GM23338 (cell line): ENCODE measurements around the gene GAREM1. TPM values are rescaled to one million over a fixed set of nuclear protein-coding genes. Genes with fewer than 3 reads are reported as not detected.

Experiments used
- ATAC-seq: fragments of 200-7000 bp; cut with Tn5 transposase; 3 replicates; pipeline ENCODE4 v1.9.1; 2020
- DNase-seq: peaks from one replicate; pipeline ENCODE4 v3.0.0-alpha.2; 2015; ENCODE audit warnings: low spot score
- H2AFZ ChIP-seq: fragments of 200-600 bp; sonication (generic); 2 replicates; pipeline ENCODE4 v1.8.0; 2016; ENCODE audit warnings: antibody characterized with exemption, mild to moderate bottlenecking, moderate library complexity
- H3F3A ChIP-seq: fragments of 200-600 bp; sonication (generic); replicated peaks from 2 replicates; pipeline ENCODE4 v1.8.0; 2017; ENCODE audit warnings: antibody characterized with exemption, mixed run types, low read depth
- H3K27ac ChIP-seq: fragments of 200-600 bp; sonication (generic); 2 replicates; pipeline ENCODE4 v1.6.1; 2016; ENCODE audit warnings: low read depth
- H3K27me3 ChIP-seq: fragments of 200-600 bp; sonication (generic); 2 replicates; pipeline ENCODE4 v1.8.0; 2016; ENCODE audit warnings: mild to moderate bottlenecking, mixed run types, moderate library complexity; ENCODE audit not compliant: insufficient read depth
- H3K36me3 ChIP-seq: fragments of 200-600 bp; sonication (generic); 2 replicates; pipeline ENCODE4 v1.8.0; 2016; ENCODE audit warnings: mild to moderate bottlenecking; ENCODE audit not compliant: insufficient read depth
- H3K4me1 ChIP-seq: fragments of 200-600 bp; sonication (generic); 2 replicates; pipeline ENCODE4 v1.8.0; 2016; ENCODE audit warnings: mild to moderate bottlenecking, moderate library complexity; ENCODE audit not compliant: insufficient read depth
- H3K4me2 ChIP-seq: fragments of 200-600 bp; sonication (generic); 2 replicates; pipeline ENCODE4 v1.7.1; 2017; ENCODE audit warnings: mixed run types
- H3K4me3 ChIP-seq: fragments of 200-600 bp; sonication (generic); 2 replicates; pipeline ENCODE4 v1.6.1; 2016; ENCODE audit warnings: mixed run types
- H3K79me2 ChIP-seq: fragments of 200-600 bp; sonication (generic); replicated peaks from 2 replicates; pipeline ENCODE4 v1.8.0; 2017; ENCODE audit warnings: mild to moderate bottlenecking; ENCODE audit not compliant: insufficient read depth
- H3K9me2 ChIP-seq: fragments of 200-600 bp; sonication (generic); 2 replicates; pipeline ENCODE4 v1.8.0; 2017; ENCODE audit not compliant: insufficient read depth
- H4K20me1 ChIP-seq: fragments of 200-600 bp; sonication (generic); replicated peaks from 2 replicates; pipeline ENCODE4 v1.8.0; 2017; ENCODE audit warnings: mild to moderate bottlenecking; ENCODE audit not compliant: insufficient read depth
- H3K27ac Mint-ChIP-seq: 2 replicates; pipeline ENCODE4 v1.8.0; 2020; ENCODE audit warnings: inconsistent platforms, mild to moderate bottlenecking, moderate library complexity, mixed read lengths
- H3K27me3 Mint-ChIP-seq: 3 replicates; pipeline ENCODE4 v1.8.0; 2022; ENCODE audit warnings: low read depth, mild to moderate bottlenecking, moderate library complexity, mixed read lengths, inconsistent platforms; ENCODE audit not compliant: insufficient read depth, poor library complexity
- H3K36me3 Mint-ChIP-seq: 3 replicates; pipeline ENCODE4 v1.8.0; 2021; ENCODE audit warnings: low read depth, mild to moderate bottlenecking, inconsistent platforms, moderate library complexity, mixed read lengths
- H3K4me1 Mint-ChIP-seq: 3 replicates; pipeline ENCODE4 v1.8.0; 2020; ENCODE audit warnings: mild to moderate bottlenecking, inconsistent platforms, mixed read lengths
- H3K4me3 Mint-ChIP-seq: 3 replicates; pipeline ENCODE4 v1.8.0; 2021; ENCODE audit warnings: moderate library complexity, mild to moderate bottlenecking, inconsistent platforms, mixed read lengths
- H3K9me3 Mint-ChIP-seq: 3 replicates; pipeline ENCODE4 v1.8.0; 2020; ENCODE audit warnings: moderate library complexity, mild to moderate bottlenecking, inconsistent platforms, mixed read lengths
- CREB1 ChIP-seq: fragments of 250-450 bp; sonication (Bioruptor Pico); IDR thresholded peaks from 2 replicates; pipeline ENCODE4 v1.5.0; 2020; ENCODE audit warnings: low read depth, mild to moderate bottlenecking, moderate library complexity
- EZH2 ChIP-seq: fragments of 200-600 bp; sonication (generic); IDR thresholded peaks from one replicate; pipeline ENCODE4 v1.8.0; 2017; ENCODE audit warnings: antibody characterized with exemption, mild to moderate bottlenecking, low read depth; ENCODE audit not compliant: unreplicated experiment
- EZH2phosphoT487 ChIP-seq: fragments of 200-600 bp; sonication (generic); IDR thresholded peaks from one replicate; pipeline ENCODE4 v1.8.1; 2018; ENCODE audit warnings: antibody characterized with exemption; ENCODE audit not compliant: unreplicated experiment
- JUNB ChIP-seq: IDR thresholded peaks from one replicate; pipeline ENCODE4 v1.6.1; 2016; ENCODE audit warnings: antibody characterized with exemption; ENCODE audit not compliant: unreplicated experiment
- POLR2AphosphoS5 ChIP-seq: IDR thresholded peaks from 2 replicates; pipeline ENCODE4 v1.6.1; 2016; ENCODE audit warnings: antibody characterized with exemption, low read depth
- STAT1 ChIP-seq: IDR thresholded peaks from one replicate; pipeline ENCODE4 v1.6.1; 2016; ENCODE audit warnings: antibody characterized with exemption; ENCODE audit not compliant: unreplicated experiment
- ZNF331 ChIP-seq: fragments of 250-450 bp; sonication (Bioruptor Pico); IDR thresholded peaks from 2 replicates; pipeline ENCODE4 v1.5.0; 2020; ENCODE audit warnings: low read depth, mild to moderate bottlenecking, moderate library complexity
- ZNF462 ChIP-seq: fragments of 250-450 bp; sonication (Bioruptor Pico); IDR thresholded peaks from 2 replicates; pipeline ENCODE4 v1.5.0; 2020; ENCODE audit warnings: mild to moderate bottlenecking, moderate library complexity
- polyA plus RNA-seq: library from polyadenylated mRNA; unstranded; fragments of >200 nt; fragmentation: Nextera tagmentation; extraction: Ambion mirVana; gene quantifications from 2 replicates; pipeline ENCODE4 v1.2.1, GENCODE V29; 2016
- total RNA-seq: library from RNA; depleted of rRNA; stranded (reverse); fragments of >200 nt; shearing (Covaris generic); gene quantifications from 2 replicates; pipeline ENCODE4 v1.2.3, GENCODE V29; 2014
- TF ChIP-seq, protein P1 (sequence below): IDR thresholded peaks from one replicate; pipeline ENCODE4 v1.6.1; 2018; ENCODE audit warnings: antibody characterized with exemption; ENCODE audit not compliant: unreplicated experiment
- TF ChIP-seq, protein P2 (sequence below): IDR thresholded peaks from 2 replicates; pipeline ENCODE4 v1.6.1; 2016; ENCODE audit warnings: antibody characterized with exemption

GAREM1 gene
- total and polyA plus RNA-seq, 2 experiments from 2014 or later = 2.7 to 6.0 TPM

DNA sequence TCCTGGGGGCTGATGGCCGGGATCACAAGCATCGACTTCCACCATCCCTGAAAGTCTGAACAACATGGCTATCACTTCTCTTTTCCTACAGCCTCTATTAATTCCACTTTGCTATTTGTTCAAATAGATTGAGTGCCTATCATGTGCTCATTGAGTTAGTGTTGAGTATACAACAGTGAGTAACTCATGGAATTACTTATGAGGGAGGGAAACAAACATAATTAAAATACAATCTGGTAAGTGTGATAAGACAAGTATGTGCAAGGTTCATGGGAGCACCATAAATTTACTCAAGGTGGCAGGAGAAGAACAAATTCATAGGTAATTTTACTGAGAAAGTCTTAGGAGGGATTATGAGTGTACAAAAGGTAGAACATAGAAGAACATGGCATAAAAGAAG is 194.4 kb downstream of the GAREM1 start:
- H3F3A ChIP-seq = no peaks in the 10 kb centered on the region
- no peaks in the 10 kb centered on the region for H3K27me3 ChIP-seq
- peaks cover 9% of the 10 kb centered on the region; the same call in 2 of the 3 replicates for H3K9me3 Mint-ChIP-seq
- no peak overlapping the region for H3K27ac ChIP-seq
- TF ChIP-seq, protein P1, sequence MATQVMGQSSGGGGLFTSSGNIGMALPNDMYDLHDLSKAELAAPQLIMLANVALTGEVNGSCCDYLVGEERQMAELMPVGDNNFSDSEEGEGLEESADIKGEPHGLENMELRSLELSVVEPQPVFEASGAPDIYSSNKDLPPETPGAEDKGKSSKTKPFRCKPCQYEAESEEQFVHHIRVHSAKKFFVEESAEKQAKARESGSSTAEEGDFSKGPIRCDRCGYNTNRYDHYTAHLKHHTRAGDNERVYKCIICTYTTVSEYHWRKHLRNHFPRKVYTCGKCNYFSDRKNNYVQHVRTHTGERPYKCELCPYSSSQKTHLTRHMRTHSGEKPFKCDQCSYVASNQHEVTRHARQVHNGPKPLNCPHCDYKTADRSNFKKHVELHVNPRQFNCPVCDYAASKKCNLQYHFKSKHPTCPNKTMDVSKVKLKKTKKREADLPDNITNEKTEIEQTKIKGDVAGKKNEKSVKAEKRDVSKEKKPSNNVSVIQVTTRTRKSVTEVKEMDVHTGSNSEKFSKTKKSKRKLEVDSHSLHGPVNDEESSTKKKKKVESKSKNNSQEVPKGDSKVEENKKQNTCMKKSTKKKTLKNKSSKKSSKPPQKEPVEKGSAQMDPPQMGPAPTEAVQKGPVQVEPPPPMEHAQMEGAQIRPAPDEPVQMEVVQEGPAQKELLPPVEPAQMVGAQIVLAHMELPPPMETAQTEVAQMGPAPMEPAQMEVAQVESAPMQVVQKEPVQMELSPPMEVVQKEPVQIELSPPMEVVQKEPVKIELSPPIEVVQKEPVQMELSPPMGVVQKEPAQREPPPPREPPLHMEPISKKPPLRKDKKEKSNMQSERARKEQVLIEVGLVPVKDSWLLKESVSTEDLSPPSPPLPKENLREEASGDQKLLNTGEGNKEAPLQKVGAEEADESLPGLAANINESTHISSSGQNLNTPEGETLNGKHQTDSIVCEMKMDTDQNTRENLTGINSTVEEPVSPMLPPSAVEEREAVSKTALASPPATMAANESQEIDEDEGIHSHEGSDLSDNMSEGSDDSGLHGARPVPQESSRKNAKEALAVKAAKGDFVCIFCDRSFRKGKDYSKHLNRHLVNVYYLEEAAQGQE = no peak
- TF ChIP-seq CREB1 (CRISPR knock-in tag) = no peak
- TF ChIP-seq EZH2phosphoT487 = no peak
- TF ChIP-seq ZNF462 = no peak
- TF ChIP-seq EZH2 = no peak
- no peak for TF ChIP-seq JUNB
- TF ChIP-seq, protein P2, sequence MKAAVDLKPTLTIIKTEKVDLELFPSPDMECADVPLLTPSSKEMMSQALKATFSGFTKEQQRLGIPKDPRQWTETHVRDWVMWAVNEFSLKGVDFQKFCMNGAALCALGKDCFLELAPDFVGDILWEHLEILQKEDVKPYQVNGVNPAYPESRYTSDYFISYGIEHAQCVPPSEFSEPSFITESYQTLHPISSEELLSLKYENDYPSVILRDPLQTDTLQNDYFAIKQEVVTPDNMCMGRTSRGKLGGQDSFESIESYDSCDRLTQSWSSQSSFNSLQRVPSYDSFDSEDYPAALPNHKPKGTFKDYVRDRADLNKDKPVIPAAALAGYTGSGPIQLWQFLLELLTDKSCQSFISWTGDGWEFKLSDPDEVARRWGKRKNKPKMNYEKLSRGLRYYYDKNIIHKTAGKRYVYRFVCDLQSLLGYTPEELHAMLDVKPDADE = no peak
- TF ChIP-seq STAT1 = no peak
- no peak for TF ChIP-seq ZNF331 (CRISPR knock-in tag)
- TF ChIP-seq POLR2AphosphoS5 = no peak
- no peaks in the 10 kb centered on the region for H3K9me2 ChIP-seq
- H2AFZ ChIP-seq = no peak overlapping the region
- peaks cover 8% of the 10 kb centered on the region for H3K4me1 ChIP-seq
- H3K4me2 ChIP-seq = no peak overlapping the region
- 0 out of 2 replicates have a peak, but pooled peaks cover 2% of the 10 kb centered on the region for H3K36me3 ChIP-seq
- DNase-seq = no peak
- peaks cover 12% of the 10 kb centered on the region; the same call in 2 of the 3 replicates for H3K36me3 Mint-ChIP-seq
- peaks cover 7% of the 10 kb centered on the region; the same call in 2 of the 3 replicates for H3K4me1 Mint-ChIP-seq
- no peaks in the 10 kb centered on the region for H3K79me2 ChIP-seq
- no peak overlapping the region for H3K27ac Mint-ChIP-seq
- H3K27me3 Mint-ChIP-seq = peaks cover 3% of the 10 kb centered on the region
- no peak overlapping the region for H3K4me3 ChIP-seq
- ATAC-seq = no peak
- no peaks in the 10 kb centered on the region for H4K20me1 ChIP-seq
- H3K4me3 Mint-ChIP-seq = no peak overlapping the region
